IPS-18a (cell line): Measurements from ENCODE around the gene XKR7.
"Not testable (repeated sequence)": the region's sequence is repeated elsewhere in the genome, so short reads cannot be mapped to it uniquely, and the experiment has no call there.

Experiments
- H3K27ac ChIP-seq: one replicate; pipeline ENCODE4 v1.5.1; 2013; ENCODE audit warnings: low read length
- H3K27me3 ChIP-seq: one replicate; pipeline ENCODE4 v1.6.1; 2013; ENCODE audit warnings: mild to moderate bottlenecking, low read length; ENCODE audit not compliant: control insufficient read depth, insufficient read depth
- H3K36me3 ChIP-seq: one replicate; pipeline ENCODE4 v1.6.1; 2013; ENCODE audit warnings: low read depth, low read length; ENCODE audit not compliant: control insufficient read depth
- H3K4me1 ChIP-seq: one replicate; pipeline ENCODE4 v1.6.1; 2013; ENCODE audit warnings: low read depth, low read length; ENCODE audit not compliant: control insufficient read depth
- H3K4me3 ChIP-seq: one replicate; pipeline ENCODE4 v1.5.1; 2013; ENCODE audit warnings: low read length
- H3K9ac ChIP-seq: one replicate; pipeline ENCODE4 v1.6.1; 2013; ENCODE audit warnings: mild to moderate bottlenecking, low read length, moderate library complexity
- H3K9me3 ChIP-seq: one replicate; pipeline ENCODE4 v1.6.1; 2013; ENCODE audit warnings: low read depth, low read length; ENCODE audit not compliant: control insufficient read depth

Gene XKR7

GRCh38 chr20:32019563-32020463 is 51.9 kb downstream of the XKR7 start:
- Histone ChIP-seq H3K4me3 (peak overlapping the region; percentile 40), H3K27ac (no peak overlapping the region), H3K27me3 (peaks cover 13% of the 10 kb centered on the region), H3K4me1 (peaks cover 18% of the 10 kb centered on the region), H3K36me3 (no peaks in the 10 kb centered on the region), H3K9ac (no peak overlapping the region), H3K9me3 (no peaks in the 10 kb centered on the region)

GRCh38 chr20:32021091-32021490 is 53.1 kb downstream of the XKR7 start:
- Histone ChIP-seq H3K9me3 (no peaks in the 10 kb centered on the region), H3K9ac (no peak overlapping the region), H3K4me3 (no peak overlapping the region), H3K27me3 (peaks cover 13% of the 10 kb centered on the region), H3K4me1 (peaks cover 18% of the 10 kb centered on the region), H3K36me3 (no peaks in the 10 kb centered on the region), H3K27ac (no peak overlapping the region)

- H3K4me3 ChIP-seq, result no peak overlapping the region
- H3K4me1 ChIP-seq, result peaks cover 6% of the 10 kb centered on the region
- H3K27me3 ChIP-seq, result no peaks in the 10 kb centered on the region
- no peaks in the 10 kb centered on the region for H3K9me3 ChIP-seq
- no peak overlapping the region for H3K27ac ChIP-seq
- H3K36me3 ChIP-seq, result no peaks in the 10 kb centered on the region
- H3K9ac ChIP-seq, result no peak overlapping the region
Measured at GRCh38 chr20:32024683-32025295, 56.8 kb downstream of the XKR7 start.

- Histone ChIP-seq H3K4me3 (no peak overlapping the region), H3K9ac (no peak overlapping the region), H3K4me1 (peaks cover 4% of the 10 kb centered on the region), H3K27me3 (no peaks in the 10 kb centered on the region), H3K27ac (no peak overlapping the region), H3K36me3 (no peaks in the 10 kb centered on the region), H3K9me3 (no peaks in the 10 kb centered on the region)
Measured at GRCh38 chr20:32027643-32028042, 59.7 kb downstream of the XKR7 start.

- Histone ChIP-seq H3K9me3 (no peaks in the 10 kb centered on the region), H3K36me3 (no peaks in the 10 kb centered on the region), H3K9ac (no peak overlapping the region), H3K4me3 (no peak overlapping the region), H3K27ac (no peak overlapping the region), H3K4me1 (peaks cover 4% of the 10 kb centered on the region), H3K27me3 (no peaks in the 10 kb centered on the region)
Measured at GRCh38 chr20:32028647-32029372, 60.9 kb downstream of the XKR7 start.

- no peaks in the 10 kb centered on the region for H3K27me3 ChIP-seq
- no peak overlapping the region for H3K4me3 ChIP-seq
- H3K9me3 ChIP-seq, result no peaks in the 10 kb centered on the region
- no peak overlapping the region for H3K9ac ChIP-seq
- no peaks in the 10 kb centered on the region for H3K4me1 ChIP-seq
- no peak overlapping the region for H3K27ac ChIP-seq
- H3K36me3 ChIP-seq, result no peaks in the 10 kb centered on the region
Measured at GRCh38 chr20:32029561-32029960, 61.6 kb downstream of the XKR7 start.

GRCh38 chr20:32031007-32031958 is 63.3 kb downstream of the XKR7 start:
- no peaks in the 10 kb centered on the region for H3K9me3 ChIP-seq

GRCh38 chr20:32033316-32033715 is 65.4 kb downstream of the XKR7 start:
- H3K4me1 ChIP-seq, result no peaks in the 10 kb centered on the region
- H3K27me3 ChIP-seq, result no peaks in the 10 kb centered on the region
- no peaks in the 10 kb centered on the region for H3K9me3 ChIP-seq
- H3K9ac ChIP-seq, result no peak overlapping the region
- H3K36me3 ChIP-seq, result no peaks in the 10 kb centered on the region
- no peak overlapping the region for H3K4me3 ChIP-seq
- no peak overlapping the region for H3K27ac ChIP-seq

More at GRCh38 chr20:32031007-32031958, 63.3 kb downstream of the XKR7 start:
- H3K9ac ChIP-seq, result no peak overlapping the region
- no peaks in the 10 kb centered on the region for H3K27me3 ChIP-seq
- H3K36me3 ChIP-seq, result no peaks in the 10 kb centered on the region
- H3K27ac ChIP-seq, result no peak overlapping the region
- no peak overlapping the region for H3K4me3 ChIP-seq
- H3K4me1 ChIP-seq, result no peaks in the 10 kb centered on the region

- H3K4me3 ChIP-seq, result not testable (repeated sequence)
Measured at GRCh38 chr20:32033721-32034120, 65.8 kb downstream of the XKR7 start.

GRCh38 chr20:32034581-32035425 is 66.9 kb downstream of the XKR7 start:
- no peaks in the 10 kb centered on the region for H3K4me1 ChIP-seq
- no peak overlapping the region for H3K27ac ChIP-seq
- H3K9ac ChIP-seq, result no peak overlapping the region
- no peaks in the 10 kb centered on the region for H3K36me3 ChIP-seq
- H3K9me3 ChIP-seq, result no peaks in the 10 kb centered on the region
- H3K4me3 ChIP-seq, result no peak overlapping the region
- no peaks in the 10 kb centered on the region for H3K27me3 ChIP-seq

More at GRCh38 chr20:32033721-32034120, 65.8 kb downstream of the XKR7 start:
- H3K9me3 ChIP-seq, H3K4me1 ChIP-seq, H3K36me3 ChIP-seq, H3K27ac ChIP-seq, H3K9ac ChIP-seq, H3K27me3 ChIP-seq: not testable (repeated sequence)
